HTR-8/SVneo (cell line): ENCODE results near the gene TNIK.

Experiments
- DNase-seq: peaks from one replicate; pipeline ENCODE4 v3.0.0; 2011; ENCODE audit warnings: low spot score, mixed read lengths; ENCODE audit not compliant: insufficient read length
- FAIRE-seq: peaks from 2 replicates; lab custom pipeline; 2011; peaks lifted over from hg19 to GRCh38; lab: Jason Lieb, UNC

Gene TNIK

GRCh38 chr3:171187706-171188290 is 272.4 kb downstream of the TNIK start:
- FAIRE-seq = no peak
- DNase-seq = peak; percentile 45

DNA sequence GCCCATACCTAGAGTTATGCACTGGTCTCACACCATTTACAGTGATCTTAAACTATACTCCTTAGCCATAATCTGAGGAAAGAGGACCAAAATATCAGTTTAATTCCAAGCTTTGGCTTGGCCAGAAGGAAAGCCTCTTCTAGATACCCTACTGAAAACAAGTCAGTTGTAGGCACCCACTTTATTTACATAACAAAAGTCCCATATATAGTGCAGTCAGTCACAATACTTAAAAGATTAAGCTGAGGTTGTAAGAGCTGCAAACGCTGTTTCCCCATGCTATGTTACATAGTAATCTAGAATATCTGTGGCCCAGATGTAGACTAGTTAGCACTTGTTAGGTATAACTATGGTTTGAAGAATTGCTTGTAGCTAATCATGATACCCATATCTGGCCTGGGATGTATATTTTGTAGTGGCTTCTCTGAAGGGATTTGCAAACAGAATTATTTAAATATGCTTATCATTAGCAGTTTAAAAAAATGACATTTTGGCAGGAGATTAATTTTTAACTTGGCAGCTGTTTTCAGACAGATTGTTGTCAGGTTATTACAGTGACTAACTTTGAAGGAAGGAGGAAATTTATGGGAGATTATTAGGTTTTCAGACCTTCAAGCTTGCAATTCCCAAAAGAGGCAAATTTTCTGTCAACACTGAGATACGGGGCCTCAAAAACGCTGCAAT is 273.2 kb downstream of the TNIK start:
- no peak for DNase-seq
- no peak for FAIRE-seq

DNA sequence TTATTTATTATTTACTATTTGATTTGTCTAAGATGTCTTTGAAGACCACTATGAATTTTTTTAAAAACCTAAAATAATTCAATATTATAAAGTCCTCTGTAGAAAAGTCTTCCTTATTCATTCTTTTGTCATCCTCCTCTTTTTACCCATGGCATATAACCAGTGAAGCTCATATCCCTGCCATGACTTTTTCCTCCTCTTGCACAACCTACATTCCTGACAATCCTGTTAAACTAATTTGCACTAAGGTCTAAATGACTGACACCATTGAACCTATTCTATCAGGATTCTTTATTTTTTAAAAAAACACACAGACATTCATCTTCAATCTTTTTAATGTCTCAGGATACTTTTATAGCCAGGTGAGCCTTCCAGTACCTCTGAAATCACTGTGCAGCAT is 273.8 kb downstream of the TNIK start:
- no peak for DNase-seq
- no peak for FAIRE-seq

DNA sequence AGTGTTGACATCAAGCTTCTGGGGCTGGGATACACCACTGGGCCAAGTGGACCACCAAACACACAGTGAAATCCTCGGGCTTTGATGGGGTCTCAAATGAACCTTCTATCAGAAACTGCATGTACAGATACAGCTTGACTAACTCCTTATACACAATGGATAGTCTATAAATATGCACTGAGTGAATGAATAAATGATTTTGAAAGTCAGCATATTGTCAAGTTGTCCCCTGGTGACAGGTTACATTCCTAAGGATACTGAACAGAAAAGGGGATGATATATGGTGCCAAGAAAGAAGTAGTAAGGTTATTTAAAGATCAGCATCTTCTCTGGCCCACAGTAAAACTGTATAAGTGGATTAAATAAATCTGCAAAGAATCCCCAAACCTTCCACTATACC is 274.2 kb downstream of the TNIK start:
- FAIRE-seq = no peak
- DNase-seq = no peak

GRCh38 chr3:171184372-171184771 is 275.8 kb downstream of the TNIK start:
- DNase-seq (no peak), FAIRE-seq (no peak)

- no peak for FAIRE-seq
- DNase-seq = no peak
Observed at GRCh38 chr3:171183042-171183441, 277.2 kb downstream of the TNIK start.

- DNase-seq (no peak), FAIRE-seq (no peak)
Observed at GRCh38 chr3:171181907-171182690, 278.1 kb downstream of the TNIK start.

- DNase-seq (no peak), FAIRE-seq (no peak)
Observed at GRCh38 chr3:171178714-171179113, 281.5 kb downstream of the TNIK start.

- FAIRE-seq (no peak), DNase-seq (no peak)
Observed at GRCh38 chr3:171177553-171177952, 282.7 kb downstream of the TNIK start.

- FAIRE-seq = no peak
- DNase-seq = no peak
Observed at GRCh38 chr3:171177056-171177455, 283.1 kb downstream of the TNIK start.

DNA sequence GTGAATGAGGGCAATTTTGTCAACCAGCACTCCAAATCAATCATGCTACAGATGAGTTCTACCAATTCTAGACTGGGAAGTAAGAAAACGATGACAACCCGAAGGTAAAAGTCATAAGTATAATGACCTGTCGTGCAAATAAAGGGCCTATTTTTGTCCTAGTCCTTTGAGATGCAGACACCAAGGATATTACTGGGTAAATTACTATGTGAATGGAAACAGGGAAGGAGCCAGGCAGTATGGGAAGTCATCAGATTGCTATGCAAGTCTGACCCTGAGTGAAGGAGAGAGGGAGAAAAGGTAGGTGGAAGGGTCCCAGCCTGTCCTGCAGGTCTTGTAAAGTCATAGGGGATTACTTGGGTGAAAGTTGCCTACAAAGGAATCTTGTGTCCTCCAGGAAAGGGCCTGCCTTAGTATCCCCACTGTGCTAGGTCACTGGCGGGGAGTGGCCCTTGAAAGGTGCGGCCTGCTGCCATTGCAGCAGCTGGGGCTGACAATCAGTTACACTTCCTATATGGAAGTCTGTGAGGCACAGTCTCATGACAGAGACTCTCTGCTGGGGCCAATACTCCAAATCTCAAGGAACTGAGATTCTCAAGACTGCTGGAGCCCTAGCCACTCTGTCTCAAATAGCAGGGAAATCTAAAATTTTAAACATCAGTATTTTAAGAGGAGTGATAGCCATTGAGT is 283.8 kb downstream of the TNIK start:
- FAIRE-seq = no peak
- no peak for DNase-seq

GRCh38 chr3:171175741-171176234 is 284.4 kb downstream of the TNIK start:
- no peak for DNase-seq
- no peak for FAIRE-seq

DNA sequence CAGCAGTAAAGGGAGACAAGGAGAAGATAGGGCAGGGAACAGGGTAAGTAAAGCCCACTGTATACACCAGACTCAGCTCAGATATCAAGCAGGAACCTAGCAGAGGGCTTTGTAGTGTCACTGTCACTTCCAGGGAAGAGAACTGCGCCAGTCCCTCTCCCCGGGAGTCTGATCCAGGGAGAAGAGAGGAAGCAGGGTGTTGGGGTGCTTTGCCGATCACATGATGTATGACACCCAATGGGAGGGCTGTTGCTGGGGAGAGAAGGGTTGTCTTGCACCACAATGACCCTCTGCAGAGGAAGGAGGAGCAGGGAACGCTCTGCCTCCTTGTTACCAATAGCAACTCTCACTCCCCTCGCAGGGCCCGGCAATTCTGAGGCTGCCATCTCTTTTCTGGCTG is 286.5 kb downstream of the TNIK start:
- no peak for FAIRE-seq

DNA sequence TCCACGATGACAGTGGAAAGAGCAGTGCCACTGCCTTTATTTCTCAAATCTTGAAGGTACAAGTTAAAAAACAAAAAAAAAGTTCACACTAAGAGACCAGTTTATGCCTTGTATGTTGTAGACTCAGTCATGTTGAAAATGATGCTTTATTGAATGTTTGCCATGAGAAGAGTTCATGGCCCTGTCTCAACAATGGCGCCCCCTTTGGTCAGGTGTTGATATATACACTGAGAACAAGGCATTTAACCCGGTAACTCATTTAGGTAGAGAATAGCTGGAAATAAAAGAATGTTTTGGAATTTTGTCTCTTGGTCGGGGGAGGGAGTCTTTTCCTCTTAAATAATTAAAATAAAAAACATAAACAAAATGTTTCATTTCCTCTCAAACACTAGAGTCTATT is 288.1 kb downstream of the TNIK start:
- FAIRE-seq = no peak
- no peak for DNase-seq

More for the DNA sequence above, 286.5 kb downstream of the TNIK start:
- DNase-seq = no peak

GRCh38 chr3:171169866-171170265 is 290.3 kb downstream of the TNIK start:
- no peak for FAIRE-seq
- no peak for DNase-seq

- DNase-seq (no peak), FAIRE-seq (no peak)
Observed at GRCh38 chr3:171169443-171169842, 290.8 kb downstream of the TNIK start.

DNA sequence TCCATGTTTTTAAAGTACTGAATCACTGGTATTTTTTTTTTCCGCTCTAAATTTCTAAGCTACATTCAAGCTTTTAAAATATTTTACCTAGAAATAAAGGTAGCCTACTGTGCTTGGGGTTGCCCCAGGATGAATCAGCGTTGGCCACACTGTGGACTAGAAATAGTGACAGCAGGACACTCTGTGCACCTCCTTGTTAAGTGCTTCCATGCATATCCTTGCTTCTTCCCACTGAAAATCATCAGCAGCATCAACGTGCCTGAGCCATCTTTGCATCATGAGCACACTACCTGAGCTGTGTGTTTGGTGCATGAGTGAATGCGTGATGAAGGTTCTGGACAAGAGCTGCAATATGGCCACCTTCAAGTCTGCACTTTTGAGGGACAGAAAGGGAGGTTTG is 291.7 kb downstream of the TNIK start:
- DNase-seq (no peak), FAIRE-seq (no peak)

GRCh38 chr3:171168086-171168485 is 292.1 kb downstream of the TNIK start:
- DNase-seq = peak; percentile 45
- peak; percentile 58 for FAIRE-seq

- FAIRE-seq = no peak
- DNase-seq = no peak
Observed at GRCh38 chr3:171165983-171166382, 294.2 kb downstream of the TNIK start.

DNA sequence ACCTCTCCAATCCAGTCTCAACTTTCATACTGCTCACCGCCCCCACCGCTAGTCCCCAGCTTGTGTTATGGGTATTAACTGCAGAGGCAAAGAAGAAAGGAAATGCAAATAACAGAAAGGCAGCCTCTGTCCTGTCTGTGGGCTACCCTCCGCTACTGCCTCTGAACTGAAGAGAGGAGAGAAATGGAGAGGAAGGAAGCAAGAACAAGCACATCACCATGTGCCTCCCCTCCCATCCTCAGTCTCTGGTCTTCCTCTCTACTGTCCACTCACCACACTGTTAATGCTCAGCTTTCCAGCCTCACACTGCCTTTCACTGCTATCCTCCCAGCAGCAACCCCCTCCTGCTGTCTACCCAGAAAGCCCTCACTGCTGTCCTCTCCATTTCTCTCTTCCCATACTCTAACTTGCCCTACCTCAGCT is 294.7 kb downstream of the TNIK start:
- FAIRE-seq (no peak), DNase-seq (no peak)

- no peak for FAIRE-seq
- no peak for DNase-seq
Observed at GRCh38 chr3:171164067-171164465, 296.1 kb downstream of the TNIK start.
